Measurements from ENCODE around the gene CDH26. TPM values are rescaled to one million over a fixed set of nuclear protein-coding genes. Genes with fewer than 3 reads are reported as not detected.

CDH26 gene
- total and polyA plus RNA-seq, 9 of the 15 experiments (the other 6 are each of a cell fraction or from before 2014, with no cell fraction given): 0.07 to 0.13 (median 0.10) TPM; not detected in 4

GRCh38 chr20:60063739-60064380 lies 105.6 kb downstream of the CDH26 start (continued):
- no peak for TF ChIP-seq ZBTB40 (IDR thresholded peaks at IDR 0.05)
- TF ChIP-seq ZBTB40 (CRISPR knock-in tag; IDR thresholded peaks at IDR 0.05): no peak
- no peak for TF ChIP-seq SP1 (CRISPR knock-in tag; IDR thresholded peaks at IDR 0.05)
- TF ChIP-seq ZNF184 (CRISPR knock-in tag; IDR thresholded peaks at IDR 0.05): no peak
- TF ChIP-seq ZNF717 (CRISPR knock-in tag; IDR thresholded peaks at IDR 0.05): no peak
- no peak for TF ChIP-seq ZBTB49 (CRISPR knock-in tag; IDR thresholded peaks at IDR 0.05; ENCODE audit: borderline replicate concordance)

Other genes with a start within 250 kb of the CDH26 start
- gene SYCP2, start 24.8 kb upstream of the CDH26 start, total RNA-seq (2014; rRNA removed): 0.41 and 0.53 TPM in 2 replicates
- gene SYCP2, start 24.8 kb upstream of the CDH26 start, total RNA-seq (2014; rRNA removed; fragmentation: Illumina TruSeq; extraction: Trizol): 1.0 and 1.1 TPM in 2 replicates
- gene SYCP2, start 24.8 kb upstream of the CDH26 start, total RNA-seq (2015; rRNA removed; fragmentation: Illumina TruSeq; extraction: Trizol): 1.6 and 1.7 TPM in 2 replicates
- 0.64 and 1.5 TPM in 2 replicates for gene SYCP2, start 24.8 kb upstream of the CDH26 start, total RNA-seq (2021)
- 0.24 and 0.35 TPM in 2 replicates for gene SYCP2, start 24.8 kb upstream of the CDH26 start, polyA plus RNA-seq (2011; rRNA removed)
- 0.28 and 0.76 TPM in 2 replicates for gene SYCP2, start 24.8 kb upstream of the CDH26 start, polyA plus RNA-seq (2014; fragmentation: Illumina TruSeq; extraction: Trizol)
- under 1 TPM; 0.56 to 0.67 TPM for gene SYCP2, start 24.8 kb upstream of the CDH26 start, polyA plus RNA-seq (2014; fragmentation: Nextera tagmentation; extraction: Ambion mirVana)
- gene SYCP2, start 24.8 kb upstream of the CDH26 start, polyA plus RNA-seq (2014; rRNA removed): 0.34 and 1.4 TPM in 2 replicates
- gene PPP1R3D, start 18.1 kb upstream of the CDH26 start, total RNA-seq (2014; rRNA removed): 3.3 and 3.4 TPM in 2 replicates
- gene PPP1R3D, start 18.1 kb upstream of the CDH26 start, total RNA-seq (2014; rRNA removed; fragmentation: Illumina TruSeq; extraction: Trizol): 2.0 and 2.1 TPM in 2 replicates
- gene PPP1R3D, start 18.1 kb upstream of the CDH26 start, total RNA-seq (2015; rRNA removed; fragmentation: Illumina TruSeq; extraction: Trizol): 2.3 TPM in 2 replicates
- 2.6 and 3.0 TPM in 2 replicates for gene PPP1R3D, start 18.1 kb upstream of the CDH26 start, total RNA-seq (2021)
- gene PPP1R3D, start 18.1 kb upstream of the CDH26 start, polyA plus RNA-seq (2011; rRNA removed): 1.2 and 1.3 TPM in 2 replicates
- 1.7 and 1.8 TPM in 2 replicates for gene PPP1R3D, start 18.1 kb upstream of the CDH26 start, polyA plus RNA-seq (2014; fragmentation: Illumina TruSeq; extraction: Trizol)
- gene PPP1R3D, start 18.1 kb upstream of the CDH26 start, polyA plus RNA-seq (2014; fragmentation: Nextera tagmentation; extraction: Ambion mirVana): under 1 TPM; 0.35 to 0.52 TPM
- 1.6 and 1.7 TPM in 2 replicates for gene PPP1R3D, start 18.1 kb upstream of the CDH26 start, polyA plus RNA-seq (2014; rRNA removed)
- gene FAM217B, start 18.0 kb upstream of the CDH26 start, total RNA-seq (2014; rRNA removed): 5.0 and 7.6 TPM in 2 replicates
- 6.3 and 8.2 TPM in 2 replicates for gene FAM217B, start 18.0 kb upstream of the CDH26 start, total RNA-seq (2014; rRNA removed; fragmentation: Illumina TruSeq; extraction: Trizol)
- 6.6 and 6.9 TPM in 2 replicates for gene FAM217B, start 18.0 kb upstream of the CDH26 start, total RNA-seq (2015; rRNA removed; fragmentation: Illumina TruSeq; extraction: Trizol)
- 11.1 and 13.4 TPM in 2 replicates for gene FAM217B, start 18.0 kb upstream of the CDH26 start, total RNA-seq (2021)
- gene FAM217B, start 18.0 kb upstream of the CDH26 start, polyA plus RNA-seq (2011; rRNA removed): 7.3 and 11.4 TPM in 2 replicates
- 7.8 and 11.0 TPM in 2 replicates for gene FAM217B, start 18.0 kb upstream of the CDH26 start, polyA plus RNA-seq (2014; fragmentation: Illumina TruSeq; extraction: Trizol)
- 1 to 10 TPM; 4.8 to 5.1 TPM for gene FAM217B, start 18.0 kb upstream of the CDH26 start, polyA plus RNA-seq (2014; fragmentation: Nextera tagmentation; extraction: Ambion mirVana)
- 6.9 and 9.6 TPM in 2 replicates for gene FAM217B, start 18.0 kb upstream of the CDH26 start, polyA plus RNA-seq (2014; rRNA removed)